IPS-20b (cell line): Measurements from ENCODE around the gene TAAR5.
"Not testable (repeated sequence)": the region's sequence is repeated elsewhere in the genome, so short reads cannot be mapped to it uniquely, and the experiment has no call there.

ENCODE experiments used
- H3K27ac ChIP-seq: one replicate; pipeline ENCODE4 v1.5.1; 2013; ENCODE audit warnings: low read length
- H3K27me3 ChIP-seq: 2 replicates; pipeline ENCODE4 v1.6.1; 2013; ENCODE audit warnings: mild to moderate bottlenecking, low read length, inconsistent platforms; ENCODE audit not compliant: insufficient read depth
- H3K36me3 ChIP-seq: 2 replicates; pipeline ENCODE4 v1.6.1; 2013; ENCODE audit warnings: low read depth, mild to moderate bottlenecking, inconsistent platforms, low read length, moderate library complexity; ENCODE audit not compliant: insufficient read depth
- H3K4me1 ChIP-seq: 2 replicates; pipeline ENCODE4 v1.6.1; 2013; ENCODE audit warnings: mild to moderate bottlenecking, control low read depth, inconsistent platforms, low read length, moderate library complexity; ENCODE audit not compliant: insufficient read depth
- H3K4me3 ChIP-seq: 2 replicates; pipeline ENCODE4 v1.5.1; 2013; ENCODE audit warnings: mild to moderate bottlenecking, low read length, inconsistent platforms
- H3K9ac ChIP-seq: 2 replicates; pipeline ENCODE4 v1.6.1; 2013; ENCODE audit warnings: low read depth, mild to moderate bottlenecking, inconsistent platforms, low read length, moderate library complexity
- H3K9me3 ChIP-seq: 2 replicates; pipeline ENCODE4 v1.6.1; 2013; ENCODE audit warnings: mild to moderate bottlenecking, low read depth, low read length, inconsistent platforms; ENCODE audit not compliant: insufficient read depth

Gene TAAR5

GRCh38 chr6:132568611-132569010 lies 20.9 kb downstream of the TAAR5 start:
- Histone ChIP-seq H3K9ac (no peak overlapping the region), H3K36me3 (no peaks in the 10 kb centered on the region), H3K4me3 (no peak overlapping the region), H3K9me3 (no peaks in the 10 kb centered on the region), H3K4me1 (peaks cover 42% of the 10 kb centered on the region; the same call in 1 of the 2 replicates), H3K27me3 (no peaks in the 10 kb centered on the region), H3K27ac (no peak overlapping the region)

- H3K9me3 ChIP-seq = no peaks in the 10 kb centered on the region
- H3K9ac ChIP-seq = no peak overlapping the region
- no peak overlapping the region for H3K4me3 ChIP-seq
- H3K27ac ChIP-seq = no peak overlapping the region
- H3K27me3 ChIP-seq = no peaks in the 10 kb centered on the region
- no peaks in the 10 kb centered on the region for H3K36me3 ChIP-seq
- H3K4me1 ChIP-seq = peaks cover 42% of the 10 kb centered on the region; the same call in 1 of the 2 replicates
Observed at GRCh38 chr6:132567566-132567965, 22.0 kb downstream of the TAAR5 start.

- H3K9me3 ChIP-seq = no peaks in the 10 kb centered on the region
- H3K36me3 ChIP-seq = no peaks in the 10 kb centered on the region
- H3K9ac ChIP-seq = no peak overlapping the region
- H3K27me3 ChIP-seq = no peaks in the 10 kb centered on the region
- H3K27ac ChIP-seq = no peak overlapping the region
- H3K4me3 ChIP-seq = no peak overlapping the region
- peaks cover 35% of the 10 kb centered on the region; the same call in 1 of the 2 replicates for H3K4me1 ChIP-seq
Observed at GRCh38 chr6:132566404-132566803, 23.1 kb downstream of the TAAR5 start.

- not testable (repeated sequence) for H3K4me3 ChIP-seq, H3K4me1 ChIP-seq, H3K27ac ChIP-seq, H3K27me3 ChIP-seq, H3K9me3 ChIP-seq, H3K9ac ChIP-seq, H3K36me3 ChIP-seq
Observed at GRCh38 chr6:132560087-132560486, 29.5 kb downstream of the TAAR5 start.

GRCh38 chr6:132552372-132552771 lies 37.2 kb downstream of the TAAR5 start, which contains the start of gene TAAR8:
TSS of gene TAAR8 (plus strand) at chr6:132552672. CDS start at chr6:132552693, 21 bp downstream.
- no peaks in the 10 kb centered on the region for H3K36me3 ChIP-seq
- H3K4me3 ChIP-seq = no peak within 1 kb of the TSS
- H3K9me3 ChIP-seq = no peaks in the 10 kb centered on the region
- peaks cover 10% of the 10 kb centered on the region; the same call in 1 of the 2 replicates for H3K4me1 ChIP-seq
- H3K9ac ChIP-seq = no peak within 1 kb of the TSS
- no peaks in the 10 kb centered on the region for H3K27me3 ChIP-seq
- H3K27ac ChIP-seq = no peak within 1 kb of the TSS

- no peaks in the 10 kb centered on the region for H3K36me3 ChIP-seq
- no peak overlapping the region for H3K27ac ChIP-seq
- no peaks in the 10 kb centered on the region for H3K9me3 ChIP-seq
- H3K9ac ChIP-seq = no peak overlapping the region
- peaks cover 10% of the 10 kb centered on the region; the same call in 1 of the 2 replicates for H3K4me1 ChIP-seq
- H3K4me3 ChIP-seq = no peak overlapping the region
- no peaks in the 10 kb centered on the region for H3K27me3 ChIP-seq
Observed at GRCh38 chr6:132551214-132551613, 38.3 kb downstream of the TAAR5 start.

GRCh38 chr6:132548746-132549463 lies 40.6 kb downstream of the TAAR5 start:
- no peaks in the 10 kb centered on the region for H3K27me3 ChIP-seq
- H3K4me1 ChIP-seq = peaks cover 10% of the 10 kb centered on the region; the same call in 1 of the 2 replicates
- no peak overlapping the region for H3K27ac ChIP-seq
- no peak overlapping the region for H3K9ac ChIP-seq
- no peaks in the 10 kb centered on the region for H3K9me3 ChIP-seq
- H3K36me3 ChIP-seq = no peaks in the 10 kb centered on the region
- H3K4me3 ChIP-seq = no peak overlapping the region

- no peak overlapping the region for H3K27ac ChIP-seq
- H3K4me1 ChIP-seq = peaks cover 10% of the 10 kb centered on the region; the same call in 1 of the 2 replicates
- H3K4me3 ChIP-seq = no peak overlapping the region
- no peak overlapping the region for H3K9ac ChIP-seq
- H3K36me3 ChIP-seq = no peaks in the 10 kb centered on the region
- H3K9me3 ChIP-seq = no peaks in the 10 kb centered on the region
- H3K27me3 ChIP-seq = no peaks in the 10 kb centered on the region
Observed at GRCh38 chr6:132544826-132545225, 44.7 kb downstream of the TAAR5 start.
